CD4-positive, alpha-beta T cell (primary cell): Measurements from ENCODE around the gene MAP3K20. TPM values are rescaled to one million over a fixed set of nuclear protein-coding genes. Genes with fewer than 3 reads are reported as not detected.

Experiments used
- ATAC-seq: fragments of 200-7000 bp; cut with Tn5 transposase; one replicate; pipeline ENCODE4 v1.10.0; 2022; ENCODE audit warnings: mild to moderate bottlenecking; ENCODE audit not compliant: poor library complexity
- CTCF ChIA-PET: fragments of 350-600 bp; sonication (Branson Sonifier 250); formaldehyde crosslinking; loops from one replicate; lab custom pipeline; 2021; ENCODE audit warnings: antibody characterized with exemption, inconsistent platforms; lab: Charles Lee
- POLR2A ChIA-PET: fragments of 350-600 bp; sonication (Branson Sonifier 250); formaldehyde crosslinking; loops from one replicate; lab custom pipeline; 2021; ENCODE audit warnings: antibody characterized with exemption, inconsistent platforms; lab: Charles Lee
- DNase-seq, 14 experiments: peaks; one replicate each; pipeline ENCODE4 v3.0.0-alpha.2; 2013 to 2020; ENCODE audit warnings: mixed read lengths in 2 of 14
- H3K27ac ChIP-seq, 2 donors: one replicate each; pipeline versions ENCODE4 v1.5.1 to v1.7.0; 2013; ENCODE audit warnings: low read length in 2 of 2, low read depth in 1 of 2, mild to moderate bottlenecking in 1 of 2
- H3K27me3 ChIP-seq, 2 experiments: 1 replicate in 1 of 2; 2 replicates in 1 of 2; pipeline versions ENCODE4 v1.6.1 to v1.7.0; 2013; ENCODE audit warnings: low read length in 2 of 2, control low read depth in 1 of 2, mild to moderate bottlenecking in 1 of 2, moderate library complexity in 1 of 2; ENCODE audit not compliant: insufficient read depth in 2 of 2, control insufficient read depth in 1 of 2
- H3K36me3 ChIP-seq: one replicate; pipeline ENCODE4 v1.6.1; 2013; ENCODE audit warnings: low read length, control low read depth; ENCODE audit not compliant: insufficient read depth
- H3K4me1 ChIP-seq: one replicate; pipeline ENCODE4 v1.6.1; 2013; ENCODE audit warnings: low read length, control low read depth; ENCODE audit not compliant: insufficient read depth
- H3K4me3 ChIP-seq: one replicate; pipeline ENCODE4 v1.5.1; 2013; ENCODE audit warnings: mild to moderate bottlenecking, low read length, moderate library complexity
- H3K9me3 ChIP-seq, 2 experiments: 1 replicate in 1 of 2; 2 replicates in 1 of 2; pipeline versions ENCODE4 v1.6.1 to v1.7.0; 2013; ENCODE audit warnings: low read length in 2 of 2, mild to moderate bottlenecking in 2 of 2, control low read depth in 1 of 2, moderate library complexity in 1 of 2; ENCODE audit not compliant: control insufficient read depth in 1 of 2, insufficient read depth in 1 of 2
- H3K27ac Mint-ChIP-seq: one replicate; pipeline ENCODE4 v1.8.0; 2020; ENCODE audit warnings: mixed read lengths
- H3K27me3 Mint-ChIP-seq: one replicate; pipeline ENCODE4 v1.8.0; 2021; ENCODE audit warnings: mixed read lengths
- H3K36me3 Mint-ChIP-seq: one replicate; pipeline ENCODE4 v1.8.0; 2021; ENCODE audit warnings: low read depth, mixed read lengths
- H3K4me1 Mint-ChIP-seq: one replicate; pipeline ENCODE4 v1.8.0; 2021; ENCODE audit warnings: low read depth, mixed read lengths
- H3K4me3 Mint-ChIP-seq: one replicate; pipeline ENCODE4 v1.8.0; 2020; ENCODE audit warnings: mild to moderate bottlenecking, mixed read lengths
- H3K9me3 Mint-ChIP-seq: one replicate; pipeline ENCODE4 v1.8.0; 2020; ENCODE audit warnings: mixed read lengths
- intact Hi-C, 2 experiments: fragments of 100-400 bp; cut with DNase I in 1 of 2; cut with micrococcal nuclease in 1 of 2; formaldehyde crosslinking; loops; one replicate each; pipeline versions ENCODE4 v1.15.1 to v1.9.0; 2023 to 2025; cut with DNase I, micrococcal nuclease
- polyA plus RNA-seq, 2 donors: library from polyadenylated mRNA; unstranded; fragments of 120-200 nt; gene quantifications; one replicate each; pipeline ENCODE4 v1.2.1, GENCODE V29; 2013
- total RNA-seq, 174 experiments: library from RNA in 2 of 174; stranded (reverse) in 2 of 174; gene quantifications; one replicate each; pipeline ENCODE4 v1.2.3 and lab custom pipeline; 2021 to 2026
- TF ChIP-seq, protein P1 (sequence below): fragments of 200-600 bp; IDR thresholded peaks from one replicate; pipeline ENCODE4 v1.8.0; 2022; ENCODE audit warnings: antibody characterized with exemption, mild to moderate bottlenecking

MAP3K20 gene
- total RNA-seq (under 1 TPM; 0.36 to 0.39 TPM), total RNA-seq (lab: John Stamatoyannopoulos, UW) (1.0 to 30.7 (median 4.5) reads per million in 172 experiments)
- polyA plus RNA-seq (2013, experiment 1 of 2): 3.0 TPM
- 4.0 TPM for polyA plus RNA-seq (2013, experiment 2 of 2)

DNA sequence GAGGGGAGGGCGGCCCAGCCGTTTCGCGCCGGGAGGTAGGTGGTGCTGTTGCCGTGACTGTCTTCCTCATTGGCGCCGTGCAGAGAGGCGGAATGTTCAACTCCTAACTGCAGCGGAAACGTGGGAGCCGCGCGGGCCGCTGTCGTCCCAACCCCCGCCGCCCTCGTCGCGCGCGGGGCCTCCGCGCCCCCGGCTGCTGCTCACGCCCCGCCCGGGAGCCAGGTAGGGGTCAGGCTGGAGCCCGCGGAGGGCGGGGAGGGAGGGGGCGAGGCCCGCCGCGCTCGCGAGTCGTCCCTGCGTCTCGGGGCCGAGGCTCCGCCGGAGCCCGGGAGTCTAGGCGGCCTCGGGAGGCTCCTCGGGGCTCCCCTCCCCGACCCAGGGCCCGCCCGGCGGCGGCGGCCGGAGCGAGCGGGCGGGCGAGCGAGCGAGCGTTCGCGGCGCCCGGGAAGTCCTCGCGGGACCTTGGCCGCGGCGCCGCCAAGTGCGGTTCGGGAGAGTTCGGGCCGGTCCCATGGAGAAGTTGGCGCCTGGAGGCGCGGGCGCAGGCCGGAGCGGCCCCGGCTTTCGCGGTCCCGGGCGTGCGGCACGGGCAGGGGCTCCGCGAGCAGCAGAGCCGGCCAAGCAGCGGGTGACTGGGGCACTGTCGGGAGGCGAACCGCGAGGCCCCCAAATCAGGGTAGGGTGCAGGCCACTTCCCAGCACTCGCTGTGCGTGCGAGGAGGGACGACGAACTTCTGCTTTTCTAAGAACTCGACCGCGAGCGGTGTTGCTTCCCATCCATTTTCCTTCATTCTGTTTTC is at the start of gene MAP3K20:
Gene MAP3K20 (plus strand): TSS at position 66 of the 800 bp plus-strand sequence. CDS start 15,186 bp downstream, outside the sequence.
- H3K27ac ChIP-seq: no peak within 1 kb of the TSS
- ChIA-PET POLR2A (no interaction called here), CTCF (no interaction called here)
- H3K27ac Mint-ChIP-seq: no peak within 1 kb of the TSS
- no peaks in the 10 kb centered on the region for H3K36me3 Mint-ChIP-seq
- H3K4me3 ChIP-seq: peak within 1 kb of the TSS; percentile 60
- no peaks in the 10 kb centered on the region for H3K9me3 ChIP-seq
- H3K4me1 Mint-ChIP-seq: peaks cover 7% of the 10 kb centered on the region
- no peaks in the 10 kb centered on the region for H3K9me3 Mint-ChIP-seq
- no peaks in the 10 kb centered on the region for H3K36me3 ChIP-seq
- peak; percentile 81 for ATAC-seq
- intact Hi-C loops: no loop called here
- peak in 11 of 14 experiments; percentile 6 to 74 (median 29) for DNase-seq
- peak within 1 kb of the TSS; percentile 79 for H3K4me3 Mint-ChIP-seq
- peaks cover 0 to 17% of the 10 kb centered on the region in 2 experiments for H3K27me3 ChIP-seq
- peaks cover 17% of the 10 kb centered on the region for H3K27me3 Mint-ChIP-seq
- TF ChIP-seq, protein P1, sequence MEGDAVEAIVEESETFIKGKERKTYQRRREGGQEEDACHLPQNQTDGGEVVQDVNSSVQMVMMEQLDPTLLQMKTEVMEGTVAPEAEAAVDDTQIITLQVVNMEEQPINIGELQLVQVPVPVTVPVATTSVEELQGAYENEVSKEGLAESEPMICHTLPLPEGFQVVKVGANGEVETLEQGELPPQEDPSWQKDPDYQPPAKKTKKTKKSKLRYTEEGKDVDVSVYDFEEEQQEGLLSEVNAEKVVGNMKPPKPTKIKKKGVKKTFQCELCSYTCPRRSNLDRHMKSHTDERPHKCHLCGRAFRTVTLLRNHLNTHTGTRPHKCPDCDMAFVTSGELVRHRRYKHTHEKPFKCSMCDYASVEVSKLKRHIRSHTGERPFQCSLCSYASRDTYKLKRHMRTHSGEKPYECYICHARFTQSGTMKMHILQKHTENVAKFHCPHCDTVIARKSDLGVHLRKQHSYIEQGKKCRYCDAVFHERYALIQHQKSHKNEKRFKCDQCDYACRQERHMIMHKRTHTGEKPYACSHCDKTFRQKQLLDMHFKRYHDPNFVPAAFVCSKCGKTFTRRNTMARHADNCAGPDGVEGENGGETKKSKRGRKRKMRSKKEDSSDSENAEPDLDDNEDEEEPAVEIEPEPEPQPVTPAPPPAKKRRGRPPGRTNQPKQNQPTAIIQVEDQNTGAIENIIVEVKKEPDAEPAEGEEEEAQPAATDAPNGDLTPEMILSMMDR: no peak
- peaks cover 9% of the 10 kb centered on the region for H3K4me1 ChIP-seq

DNA sequence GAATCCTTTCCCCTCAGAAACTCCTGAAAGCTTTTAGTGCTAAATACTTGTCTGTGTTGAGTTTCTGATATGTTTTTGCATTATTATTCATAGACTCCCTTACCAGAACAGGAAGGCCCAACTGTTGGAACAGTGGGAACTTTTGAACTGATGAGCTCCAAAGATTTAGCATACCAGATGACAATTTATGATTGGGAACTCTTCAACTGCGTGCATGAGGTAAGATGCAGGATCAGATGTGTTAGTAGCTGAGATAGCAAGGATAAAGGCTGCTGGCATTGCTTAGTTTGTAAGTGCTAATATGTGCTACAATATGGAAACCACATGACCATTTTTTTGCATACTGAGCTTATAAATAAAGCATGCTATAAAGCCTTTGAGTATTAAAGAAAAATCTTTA is 49.2 kb upstream of the MAP3K20 start:
- CTCF ChIA-PET: interaction anchor here (1.4 to 1.8 kb wide), 3 partner anchors 10 to 1315 kb away, joined by 3 to 18 read pairs (median 4); no protein-coding TSS in a partner anchor

More for the DNA sequence above, 49.2 kb upstream of the MAP3K20 start:
- Mint-ChIP-seq H3K27ac (no peak overlapping the region), H3K9me3 (no peaks in the 10 kb centered on the region), H3K4me1 (no peaks in the 10 kb centered on the region), H3K27me3 (peaks cover 6% of the 10 kb centered on the region), H3K4me3 (no peak overlapping the region), H3K36me3 (no peaks in the 10 kb centered on the region)
- TF ChIP-seq, protein P1: no peak
- H3K4me1 ChIP-seq: no peaks in the 10 kb centered on the region
- no peak overlapping the region for H3K4me3 ChIP-seq
- H3K36me3 ChIP-seq: no peaks in the 10 kb centered on the region
- intact Hi-C loops: loop anchor here in 1 of 2 experiments (5.0 kb wide), 1 partner anchor 1051 kb away; no protein-coding TSS in a partner anchor
- DNase-seq: no peak
- POLR2A ChIA-PET: no interaction called here
- no peaks in the 10 kb centered on the region for H3K9me3 ChIP-seq
- H3K27ac ChIP-seq: no peak overlapping the region
- no peak for ATAC-seq
- no peaks in the 10 kb centered on the region for H3K27me3 ChIP-seq
